GM19328 (cell line): ENCODE data around the gene KCNS1.

Source experiments
- ATAC-seq: cut with Tn5 transposase; IDR thresholded peaks from one replicate; pipeline ENCODE4 v1.9.1; 2021; ENCODE audit warnings: mild to moderate bottlenecking, moderate library complexity; ENCODE audit not compliant: unreplicated experiment

KCNS1 gene

DNA sequence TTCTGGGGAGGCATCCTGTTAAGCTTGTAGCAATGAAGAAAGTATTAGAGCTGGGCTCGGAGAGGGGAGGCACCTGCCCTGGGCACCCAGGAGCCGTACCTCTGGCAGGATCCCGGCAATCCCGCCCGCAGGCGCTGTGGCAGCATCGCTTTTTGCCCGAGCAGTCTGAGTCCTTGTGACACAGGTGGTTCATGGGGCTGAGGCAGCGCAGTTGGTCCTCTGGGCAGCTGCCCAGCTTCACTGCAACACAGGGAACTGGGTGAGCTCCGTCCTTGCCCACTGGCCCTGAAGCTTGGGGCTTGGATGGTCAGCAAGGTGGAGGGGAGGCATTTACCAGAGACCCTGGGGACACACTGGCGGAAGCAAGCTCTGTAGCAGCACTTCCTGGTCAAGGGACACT lies 9.4 kb upstream of the KCNS1 start:
- ATAC-seq: no peak

DNA sequence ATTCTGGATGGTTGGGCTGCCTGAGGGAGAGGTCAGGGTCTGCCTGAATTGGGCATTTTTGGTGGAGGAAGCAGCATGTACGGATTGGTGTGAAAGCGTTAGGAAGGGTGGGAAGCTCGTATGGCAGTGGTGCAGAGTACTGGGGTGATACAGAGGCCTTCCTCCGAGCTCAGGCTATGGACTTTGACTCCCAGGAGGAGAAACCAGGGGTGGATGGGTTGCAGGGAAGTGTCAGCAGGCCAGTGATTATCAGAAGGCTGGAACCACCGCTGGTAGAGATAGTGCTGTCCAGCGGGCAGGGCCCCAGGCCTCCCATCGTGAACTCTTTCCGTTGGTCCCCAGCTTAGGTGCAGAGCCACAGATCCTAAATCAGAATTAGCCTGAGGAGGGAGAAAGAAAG lies 8.7 kb upstream of the KCNS1 start:
- ATAC-seq: no peak

DNA sequence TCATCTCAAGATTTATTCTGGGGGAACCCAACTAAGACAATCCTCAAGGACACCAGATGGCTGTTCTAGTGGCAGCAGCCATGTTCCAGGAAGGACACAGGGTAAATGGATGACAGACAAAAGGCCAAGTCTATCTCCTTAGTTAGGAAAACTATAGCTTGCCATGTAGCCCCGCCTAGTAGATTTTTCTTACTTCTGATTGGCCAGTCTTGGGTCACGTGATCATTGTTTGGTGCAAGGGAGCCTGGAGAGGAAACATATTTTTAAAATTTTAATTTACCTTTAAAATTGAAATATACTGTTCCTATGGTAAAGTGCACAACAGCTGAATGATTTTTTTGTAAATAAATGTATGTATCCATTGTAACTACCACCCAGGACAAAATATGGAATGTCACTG lies 4.4 kb upstream of the KCNS1 start:
- ATAC-seq: no peak

DNA sequence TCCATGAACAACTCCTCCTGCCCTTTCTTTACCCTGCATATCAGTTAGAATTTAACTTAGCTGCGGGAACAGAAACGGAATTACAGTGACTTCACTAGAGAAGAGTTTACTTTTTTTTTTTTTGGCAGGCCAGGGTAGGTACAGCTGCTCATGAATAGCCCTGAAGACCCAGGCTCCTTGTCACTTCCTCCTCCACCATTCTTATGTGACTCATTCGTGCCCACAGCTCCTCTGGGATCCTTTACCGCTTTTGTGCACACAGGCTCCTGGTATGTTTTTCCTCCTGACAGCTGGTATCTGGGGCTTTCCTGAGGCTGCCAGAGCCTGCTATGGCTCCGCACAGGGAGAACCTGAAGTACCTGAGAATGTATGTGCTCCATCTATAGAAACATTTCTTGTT lies 3.9 kb upstream of the KCNS1 start:
- ATAC-seq: no peak

DNA sequence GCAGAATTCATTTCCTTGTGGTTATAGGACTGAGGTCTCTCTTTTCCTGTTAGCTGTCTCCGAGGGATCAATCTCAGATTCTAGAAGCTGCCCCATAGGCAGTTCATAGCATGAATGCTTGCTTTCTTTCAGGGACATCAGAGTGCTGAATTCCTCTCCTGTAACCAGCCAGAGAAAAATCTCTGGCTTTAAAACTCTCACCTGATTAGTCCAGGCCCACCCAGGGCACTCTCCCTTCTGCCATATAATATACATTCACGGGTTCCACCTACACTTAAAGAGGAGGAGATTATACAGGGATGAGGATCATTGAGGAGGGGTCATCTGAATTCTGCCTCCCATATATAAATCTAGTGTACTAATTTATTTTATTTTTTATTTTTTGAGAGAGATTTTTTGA lies 2.1 kb upstream of the KCNS1 start:
- no peak for ATAC-seq

DNA sequence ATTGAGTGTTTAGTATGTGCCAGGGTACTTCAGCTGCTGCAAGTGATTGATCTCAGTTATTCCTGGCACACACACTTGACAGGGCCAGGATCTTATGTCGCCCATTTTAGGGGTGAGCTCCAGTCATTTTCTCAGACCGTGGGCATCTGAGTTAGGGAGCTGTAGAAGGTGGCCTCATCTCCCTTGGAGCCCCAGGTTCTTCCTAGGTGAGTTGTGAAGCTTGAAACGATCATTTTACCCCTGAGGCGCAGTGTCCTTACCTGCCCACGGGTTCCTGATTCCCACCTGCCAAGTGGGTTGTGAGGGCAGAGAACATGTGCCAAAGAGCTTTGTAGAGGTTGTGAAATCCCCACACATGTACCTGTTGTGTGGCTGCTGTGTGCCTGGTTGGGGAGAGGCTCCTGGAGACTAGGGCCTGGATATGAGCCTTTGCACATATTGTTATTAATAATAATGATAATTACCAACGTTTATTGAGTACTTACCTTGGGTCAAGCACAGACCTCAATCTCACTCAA lies 465 bp upstream of the KCNS1 start:
- no peak for ATAC-seq

DNA sequence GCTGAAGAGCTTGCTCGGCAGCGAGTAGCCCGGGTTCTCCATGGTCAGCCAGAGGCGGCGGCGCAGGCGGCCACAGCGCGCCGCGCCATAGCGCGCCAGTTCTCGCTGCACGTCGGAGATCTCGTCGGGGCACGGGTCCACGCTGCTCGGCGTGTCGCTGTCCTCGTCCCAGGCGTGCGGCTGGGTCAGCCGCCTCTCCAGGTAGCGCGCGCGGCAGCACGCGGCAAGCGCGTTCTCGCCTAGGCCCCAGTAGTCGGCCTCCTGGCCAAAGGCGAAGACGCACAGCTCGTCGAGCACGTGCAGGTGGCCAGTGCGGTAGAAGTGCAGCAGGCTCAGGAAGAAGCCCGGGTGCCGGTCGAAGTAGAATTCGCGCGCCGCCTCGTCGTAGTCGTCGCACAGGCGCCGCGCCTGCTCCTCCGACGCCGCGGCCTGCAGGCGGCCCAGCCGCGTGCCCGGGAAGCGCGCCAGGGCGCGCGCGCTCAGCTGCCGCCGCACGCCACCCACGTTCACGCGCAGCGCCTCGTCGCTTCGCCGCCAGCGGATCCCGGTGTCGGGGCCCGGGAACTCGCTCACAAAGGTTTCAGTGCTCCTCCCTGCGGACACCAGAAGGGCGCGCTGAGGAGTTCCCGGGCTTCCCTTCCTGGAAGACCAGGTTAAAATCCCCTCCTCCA lies 2.7 kb downstream of the KCNS1 start:
- no peak for ATAC-seq

DNA sequence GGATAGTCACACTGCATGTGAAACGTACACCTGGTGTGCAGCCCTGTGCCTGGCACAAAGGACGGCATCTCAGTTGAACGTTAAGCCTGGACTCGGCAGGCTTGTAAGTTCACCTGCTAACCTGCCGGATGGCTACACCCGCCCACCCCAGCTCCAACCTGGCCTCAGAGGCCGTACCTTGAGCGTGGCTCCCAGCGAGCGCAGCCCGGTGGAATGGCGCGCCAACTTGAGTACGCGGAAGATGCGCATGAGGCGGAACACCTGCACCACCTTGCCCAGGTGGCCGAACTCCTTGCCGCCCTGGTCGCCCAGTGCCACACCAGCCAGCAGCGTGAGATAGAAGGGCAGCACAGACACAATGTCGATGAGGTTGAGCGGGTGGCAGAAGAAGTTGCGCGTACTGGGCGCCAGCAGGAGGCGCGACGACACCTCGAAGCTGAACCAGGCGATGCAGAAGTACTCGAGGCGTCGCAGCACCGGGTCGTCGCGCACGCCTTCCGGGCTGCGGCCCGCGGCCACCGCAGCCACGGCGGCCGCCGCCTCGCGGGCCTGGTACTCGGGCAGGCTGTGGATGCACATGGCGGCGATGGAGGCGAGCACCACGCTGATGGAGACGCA lies 3.3 kb downstream of the KCNS1 start:
- no peak for ATAC-seq

DNA sequence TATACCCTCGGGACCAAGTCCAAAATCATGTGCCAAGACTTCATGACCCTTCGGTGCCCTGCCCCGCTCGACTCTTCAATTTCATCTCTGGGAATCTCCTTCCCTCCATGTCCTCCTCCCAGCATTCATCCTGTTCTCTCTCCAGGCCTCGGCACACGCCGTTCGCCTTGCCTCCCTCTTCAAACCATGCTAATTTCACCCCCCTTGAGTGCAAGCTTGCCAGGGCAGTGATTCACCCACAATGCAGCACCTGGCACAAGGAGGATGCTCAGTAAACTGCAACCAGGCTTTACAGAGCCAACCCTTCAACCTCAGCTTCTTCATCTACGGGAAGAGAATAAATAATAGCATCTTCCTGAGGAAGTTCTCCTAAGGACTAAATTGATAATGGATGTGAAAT lies 4.1 kb downstream of the KCNS1 start:
- no peak for ATAC-seq

DNA sequence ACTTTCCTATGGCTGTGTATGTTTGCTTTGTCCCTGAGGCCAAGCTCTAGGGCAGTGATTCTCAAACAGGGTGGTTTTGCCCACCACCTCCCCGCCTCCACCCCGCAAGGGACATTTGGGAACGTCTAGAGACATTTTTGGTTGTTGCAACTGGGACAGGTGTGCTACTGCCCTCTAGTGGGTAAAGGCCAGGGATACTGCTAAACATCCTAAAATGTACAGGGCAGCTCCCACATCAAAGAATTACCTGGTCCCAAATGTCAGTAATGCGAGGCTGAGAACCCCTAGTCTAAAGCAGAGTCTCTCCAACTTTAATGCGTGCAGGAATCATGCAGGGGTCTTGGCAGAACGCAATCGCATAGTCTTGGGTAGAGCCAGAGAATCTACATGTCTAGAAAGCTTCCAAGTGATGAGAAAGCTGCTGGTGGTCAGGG lies 5.1 kb downstream of the KCNS1 start:
- ATAC-seq: no peak

DNA sequence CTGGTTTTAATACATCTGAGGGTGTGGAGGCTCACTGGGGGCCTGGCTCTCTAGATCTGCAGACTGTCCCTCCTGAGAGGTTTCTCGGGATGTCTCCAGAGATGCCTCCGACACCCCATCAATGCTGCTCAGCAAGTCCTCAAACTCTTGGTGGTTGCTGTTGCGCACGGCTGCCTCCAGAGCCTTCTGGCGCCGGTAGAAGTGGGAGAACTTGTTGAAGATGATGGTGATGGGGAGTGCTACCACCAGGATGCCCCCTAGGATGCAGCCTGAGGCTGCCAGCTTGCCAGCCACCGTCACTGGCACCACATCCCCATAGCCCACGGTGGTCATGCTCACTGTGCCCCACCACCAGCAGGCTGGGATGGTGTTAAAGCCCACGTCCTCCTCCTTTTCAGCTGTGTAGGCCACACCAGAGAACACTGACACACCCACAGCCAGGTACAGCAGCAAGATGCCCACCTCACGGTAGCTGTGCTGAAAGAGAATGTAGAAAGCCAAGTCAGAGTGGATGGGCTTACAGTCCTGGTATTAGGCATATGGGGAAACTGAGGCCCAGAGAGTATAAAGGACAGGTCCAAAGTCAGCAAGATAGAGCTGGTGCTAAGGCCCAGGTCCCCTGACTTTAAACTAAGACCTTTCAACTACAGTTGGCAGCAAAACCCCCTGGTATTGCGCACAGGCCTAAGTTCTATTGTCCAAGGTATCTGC lies 5.9 kb downstream of the KCNS1 start:
- no peak for ATAC-seq

DNA sequence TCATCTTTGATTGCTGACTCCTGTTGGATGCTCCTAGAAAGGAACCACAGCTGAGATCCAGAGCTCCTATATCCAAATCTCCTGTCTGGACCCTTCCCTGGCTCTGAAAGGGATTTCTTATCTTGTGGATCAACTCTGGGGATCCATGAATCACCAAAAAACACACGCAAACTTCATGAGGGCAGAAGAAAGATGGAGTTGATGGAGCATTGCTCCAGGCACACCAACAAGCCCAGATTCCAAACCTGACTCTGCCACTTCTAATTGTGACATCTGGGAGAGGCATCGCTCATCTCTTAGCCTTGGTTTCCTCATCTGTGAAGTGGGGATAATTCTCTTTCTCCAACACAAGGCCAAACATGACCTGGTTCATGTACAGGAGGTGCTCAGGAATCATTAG lies 6.7 kb downstream of the KCNS1 start:
- ATAC-seq: no peak

DNA sequence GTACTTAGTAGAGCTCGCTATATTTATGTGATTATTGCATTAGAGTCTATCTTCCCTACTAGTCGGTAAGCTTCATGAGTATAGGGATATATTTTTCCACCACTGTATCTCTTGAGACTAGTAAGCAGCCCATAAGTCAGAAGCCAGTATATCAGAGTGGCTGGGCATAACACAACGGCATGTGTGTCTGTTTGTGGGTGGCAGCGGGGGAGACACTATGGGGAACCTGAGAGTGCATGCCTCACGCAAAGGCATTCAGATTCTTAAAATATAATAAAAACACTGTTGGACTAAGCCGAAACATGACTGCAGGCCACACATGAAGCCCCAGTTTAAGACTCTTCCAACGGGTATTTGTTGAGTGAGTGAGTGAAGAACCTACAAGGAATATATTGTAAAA lies 8.0 kb downstream of the KCNS1 start:
- ATAC-seq: no peak

DNA sequence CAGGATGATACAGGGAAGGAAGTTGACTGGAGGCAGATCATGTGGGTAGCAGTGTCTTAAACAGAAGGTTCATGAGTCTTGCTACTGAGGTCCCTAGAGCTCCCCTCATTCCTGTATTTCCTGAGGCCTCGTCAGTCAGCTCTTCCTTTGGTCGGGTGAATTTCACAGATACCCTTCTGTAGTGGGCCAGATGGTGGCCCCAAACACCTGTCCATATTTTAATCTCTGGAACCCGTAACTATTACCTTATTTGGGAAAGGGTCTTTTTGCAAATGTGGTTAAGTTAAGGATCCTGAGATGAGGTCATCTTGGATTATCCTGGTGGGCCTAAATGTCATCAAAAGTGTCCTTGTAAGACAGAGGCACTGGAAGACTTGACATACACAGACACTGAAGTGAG lies 9.6 kb downstream of the KCNS1 start:
- ATAC-seq: no peak

DNA sequence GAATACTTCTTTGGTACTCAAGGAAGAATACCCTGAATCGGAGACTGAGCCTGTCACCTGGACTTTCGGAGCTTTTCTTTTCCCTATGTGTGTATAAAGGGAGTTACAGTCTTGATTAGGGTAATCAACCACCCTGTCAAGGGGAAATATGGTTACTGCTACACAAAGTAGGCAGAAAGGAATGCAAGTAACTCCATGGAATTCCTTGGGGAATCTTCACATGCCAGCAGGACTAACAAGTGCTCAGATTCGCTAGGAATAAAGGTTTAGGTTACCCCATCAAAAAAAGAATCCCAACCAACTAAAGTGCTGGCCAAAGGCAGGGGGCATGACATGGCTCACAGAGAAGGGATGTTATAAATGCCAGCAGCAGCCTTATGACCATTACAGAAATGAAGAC lies 10.4 kb downstream of the KCNS1 start:
- no peak for ATAC-seq

DNA sequence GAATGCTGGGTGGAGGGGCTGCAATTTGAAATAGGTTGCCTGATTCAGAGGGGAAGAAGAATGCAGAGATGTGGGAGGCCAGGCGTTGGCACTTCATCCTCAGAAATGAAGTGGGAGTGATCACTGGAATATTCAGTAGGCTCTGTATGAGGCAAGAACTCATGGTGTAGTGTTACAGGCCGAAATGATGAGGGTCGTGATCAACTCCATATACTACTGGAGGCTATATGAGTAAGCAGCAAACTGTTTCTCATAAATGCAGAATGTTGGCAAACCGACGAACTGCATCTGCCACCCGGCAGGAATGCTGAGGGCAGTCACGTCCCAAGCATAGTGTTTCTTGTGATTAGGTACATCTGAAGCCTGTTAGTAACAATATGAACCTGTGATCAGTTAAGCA lies 12.7 kb downstream of the KCNS1 start:
- ATAC-seq: no peak

DNA sequence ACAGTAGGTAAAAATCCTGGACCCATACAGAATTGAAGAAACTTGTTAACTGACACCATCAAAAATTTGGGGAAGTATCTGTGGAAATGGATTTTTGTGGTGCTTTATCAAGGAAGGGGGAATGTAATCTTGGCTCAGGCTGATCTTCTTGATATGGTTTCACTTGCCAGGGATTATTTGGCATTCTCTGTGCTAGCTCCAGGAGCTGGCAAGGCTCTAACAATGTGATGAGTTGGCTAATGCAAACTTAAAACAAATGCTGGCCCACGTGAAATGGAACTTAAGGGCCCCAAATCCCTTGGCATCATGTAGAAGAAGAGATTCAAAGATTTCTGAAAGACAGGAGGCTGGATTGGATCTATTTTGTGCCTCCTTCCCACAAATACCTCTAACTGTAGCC lies 13.1 kb downstream of the KCNS1 start:
- ATAC-seq: no peak

DNA sequence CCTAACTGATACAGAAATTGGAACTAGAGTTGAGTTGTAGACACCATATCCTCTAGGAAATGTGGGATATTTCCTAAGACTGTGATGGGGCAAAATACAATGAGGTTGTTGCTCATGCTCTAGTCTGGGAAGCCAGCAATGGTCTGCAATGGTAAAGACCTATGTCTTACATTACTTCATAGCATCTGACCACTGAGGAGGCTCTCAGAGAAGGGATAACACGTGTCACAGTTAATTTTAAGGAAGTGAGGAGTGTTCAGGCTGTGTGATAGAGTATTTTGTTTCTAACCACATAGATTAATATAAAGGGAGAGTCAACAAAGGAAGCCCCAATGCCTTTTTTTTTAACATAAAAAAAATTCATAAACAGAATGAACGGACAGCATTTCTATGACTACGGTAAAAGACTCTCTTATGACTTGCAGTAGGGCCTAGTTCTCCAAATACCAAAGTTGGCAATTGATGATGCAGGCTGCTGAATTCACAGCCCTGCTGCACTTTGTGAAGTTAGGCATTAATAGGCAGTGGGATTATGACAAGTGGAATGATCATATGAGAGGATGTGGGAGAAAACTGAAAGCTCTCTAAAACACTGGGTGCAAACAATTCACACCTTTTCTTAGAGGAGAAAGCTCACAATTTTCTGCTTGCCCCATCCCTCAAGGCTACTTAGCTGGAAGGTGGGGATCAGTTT lies 13.7 kb downstream of the KCNS1 start:
- no peak for ATAC-seq

DNA sequence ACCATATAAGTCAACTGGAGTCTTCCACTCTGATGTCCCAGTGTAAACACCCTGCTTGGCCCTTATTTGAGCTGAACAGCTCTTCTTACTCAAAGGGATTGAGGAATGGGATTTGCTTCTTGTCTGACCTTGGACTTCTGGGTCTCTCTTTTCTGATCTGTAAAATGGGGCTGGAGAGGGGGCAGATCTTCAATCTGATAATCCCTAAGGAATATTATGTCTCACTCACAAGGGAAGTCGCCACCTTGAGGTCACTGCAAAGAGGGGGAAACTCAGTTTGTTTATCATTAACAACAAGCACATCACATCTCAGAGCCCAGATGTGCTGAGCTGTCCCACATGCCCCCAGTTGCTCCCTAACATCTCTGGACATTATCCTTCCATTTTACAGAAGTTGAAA lies 15.1 kb downstream of the KCNS1 start:
- ATAC-seq: no peak

DNA sequence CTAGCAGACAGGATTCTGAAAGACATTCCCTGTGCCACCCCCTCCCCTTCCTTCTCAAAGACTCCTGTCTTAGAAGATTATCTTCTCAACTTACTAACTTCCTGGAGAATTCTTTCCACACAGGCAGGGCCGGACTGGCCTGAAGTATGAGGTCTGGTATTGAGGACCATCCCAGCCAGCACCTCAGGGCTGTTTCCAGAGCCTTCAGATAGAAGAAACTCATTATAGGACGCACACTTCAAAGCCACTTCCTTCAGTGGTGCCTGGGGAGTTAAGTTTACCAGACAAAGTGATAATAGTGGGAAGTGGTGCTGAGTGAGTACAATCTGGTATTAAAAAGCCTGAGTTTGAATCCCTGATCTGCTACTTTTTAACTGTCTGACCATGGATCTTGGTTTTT lies 15.6 kb downstream of the KCNS1 start:
- ATAC-seq: no peak

DNA sequence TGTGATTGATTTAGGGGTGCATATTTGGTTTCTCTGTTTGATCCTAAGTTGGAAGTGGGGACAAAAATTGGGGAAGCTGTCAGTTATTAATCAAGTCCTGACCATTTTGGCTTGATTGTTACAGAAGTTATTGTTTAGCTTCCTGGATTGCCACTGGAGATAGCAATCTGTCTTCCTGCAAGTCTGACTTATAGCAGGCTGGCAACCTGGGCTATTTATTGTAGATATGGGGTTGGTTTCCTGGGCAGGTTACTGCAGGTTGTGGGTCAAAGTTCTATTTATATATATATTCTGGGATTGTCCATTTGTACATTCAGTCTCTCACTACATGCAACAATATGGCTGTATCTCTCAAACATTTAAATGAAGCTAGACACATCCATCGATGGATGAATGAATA lies 17.8 kb downstream of the KCNS1 start:
- ATAC-seq: no peak

DNA sequence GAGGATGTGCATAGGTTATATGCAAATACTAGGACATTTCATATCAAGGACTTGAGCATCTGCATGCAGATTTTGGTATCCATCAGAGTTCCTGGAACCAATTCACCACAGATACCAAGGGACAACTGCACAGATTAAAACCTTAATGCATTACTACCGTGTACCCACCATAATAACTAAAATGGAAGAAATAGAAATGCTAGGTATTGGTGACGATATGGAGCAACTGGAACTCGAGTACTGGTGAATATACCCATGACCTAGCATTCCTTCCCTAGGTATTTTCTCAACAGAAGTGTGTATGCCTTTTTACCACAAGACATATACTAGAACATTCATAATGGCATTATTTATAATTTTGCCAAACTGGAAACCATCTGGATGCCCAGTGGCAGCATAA lies 18.5 kb downstream of the KCNS1 start:
- ATAC-seq: no peak
